Lower leg skin (tissue), 4 donors: ENCODE results near the gene POLR3K. TPM values are rescaled to one million over a fixed set of nuclear protein-coding genes. Genes with fewer than 3 reads are reported as not detected.

Experiments
- DNase-seq, 2 donors: peaks; one replicate each; pipeline ENCODE4 v3.0.0-alpha.2; 2019; ENCODE audit warnings: low spot score in 2 of 2
- H3K4me3 ChIP-seq: fragments of 200-600 bp; sonication (generic); 2 replicates; pipeline ENCODE4 v1.5.1; 2017; ENCODE audit warnings: mild to moderate bottlenecking, low read depth; ENCODE audit not compliant: poor library complexity, severe bottlenecking
- POLR2A ChIP-seq, 2 donors: fragments of 450-650 bp; IDR thresholded peaks; one replicate each; pipeline ENCODE4 v1.6.1; 2016 to 2017; ENCODE audit warnings: antibody characterized with exemption in 2 of 2, mild to moderate bottlenecking in 1 of 2, moderate library complexity in 1 of 2
- whole genome bisulfite sequencing, 2 donors: methylation state at CpG; one replicate each; pipeline ENCODE4 v1.1.5; 2018; 5-methylcytosine and 5-hydroxymethylcytosine counted together
- intact Hi-C: fragments of 100-400 bp; cut with DNase I; formaldehyde crosslinking; loops from one replicate; pipeline ENCODE4 v1.15.0; 2023; ENCODE audit warnings: low total_unique reads
- total RNA-seq, 4 donors: library from RNA; depleted of rRNA; stranded (reverse); fragments of >200 nt; gene quantifications; one replicate each; pipeline ENCODE4 v1.1.0, GENCODE V29; 2016
- TF ChIP-seq, protein P1 (sequence below), 3 donors: fragments of 450-650 bp; IDR thresholded peaks; one replicate each; pipeline ENCODE4 v1.5.1; 2016; ENCODE audit warnings: antibody characterized with exemption in 3 of 3, mild to moderate bottlenecking in 3 of 3, moderate library complexity in 2 of 3

The POLR3K gene
- total RNA-seq, 4 donors from 2014 or later, result 1.1 to 6.0 (median 3.0) TPM

- no peak overlapping the region for H3K4me3 ChIP-seq
- TF ChIP-seq, protein P1, sequence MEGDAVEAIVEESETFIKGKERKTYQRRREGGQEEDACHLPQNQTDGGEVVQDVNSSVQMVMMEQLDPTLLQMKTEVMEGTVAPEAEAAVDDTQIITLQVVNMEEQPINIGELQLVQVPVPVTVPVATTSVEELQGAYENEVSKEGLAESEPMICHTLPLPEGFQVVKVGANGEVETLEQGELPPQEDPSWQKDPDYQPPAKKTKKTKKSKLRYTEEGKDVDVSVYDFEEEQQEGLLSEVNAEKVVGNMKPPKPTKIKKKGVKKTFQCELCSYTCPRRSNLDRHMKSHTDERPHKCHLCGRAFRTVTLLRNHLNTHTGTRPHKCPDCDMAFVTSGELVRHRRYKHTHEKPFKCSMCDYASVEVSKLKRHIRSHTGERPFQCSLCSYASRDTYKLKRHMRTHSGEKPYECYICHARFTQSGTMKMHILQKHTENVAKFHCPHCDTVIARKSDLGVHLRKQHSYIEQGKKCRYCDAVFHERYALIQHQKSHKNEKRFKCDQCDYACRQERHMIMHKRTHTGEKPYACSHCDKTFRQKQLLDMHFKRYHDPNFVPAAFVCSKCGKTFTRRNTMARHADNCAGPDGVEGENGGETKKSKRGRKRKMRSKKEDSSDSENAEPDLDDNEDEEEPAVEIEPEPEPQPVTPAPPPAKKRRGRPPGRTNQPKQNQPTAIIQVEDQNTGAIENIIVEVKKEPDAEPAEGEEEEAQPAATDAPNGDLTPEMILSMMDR (IDR thresholded peaks at IDR 0.05), result no peak
- no peak for TF ChIP-seq POLR2A (IDR thresholded peaks at IDR 0.05)
- 92% methylated on average over 10 to 14 of the region's 16 CpGs for WGBS, 2 donors
- intact Hi-C loops, result no loop called here
- no peak for DNase-seq
These were observed 10.1 kb upstream of the POLR3K start for GRCh38 chr16:63466-63865.

- no peak for TF ChIP-seq POLR2A (IDR thresholded peaks at IDR 0.05)
- TF ChIP-seq, protein P1 (IDR thresholded peaks at IDR 0.05), result no peak
- WGBS, 2 donors, result 95% methylated on average over 21 of the region's 21 CpGs
- intact Hi-C loops, result no loop called here
These were observed 9.6 kb upstream of the POLR3K start for GRCh38 chr16:62968-63391.

DNA sequence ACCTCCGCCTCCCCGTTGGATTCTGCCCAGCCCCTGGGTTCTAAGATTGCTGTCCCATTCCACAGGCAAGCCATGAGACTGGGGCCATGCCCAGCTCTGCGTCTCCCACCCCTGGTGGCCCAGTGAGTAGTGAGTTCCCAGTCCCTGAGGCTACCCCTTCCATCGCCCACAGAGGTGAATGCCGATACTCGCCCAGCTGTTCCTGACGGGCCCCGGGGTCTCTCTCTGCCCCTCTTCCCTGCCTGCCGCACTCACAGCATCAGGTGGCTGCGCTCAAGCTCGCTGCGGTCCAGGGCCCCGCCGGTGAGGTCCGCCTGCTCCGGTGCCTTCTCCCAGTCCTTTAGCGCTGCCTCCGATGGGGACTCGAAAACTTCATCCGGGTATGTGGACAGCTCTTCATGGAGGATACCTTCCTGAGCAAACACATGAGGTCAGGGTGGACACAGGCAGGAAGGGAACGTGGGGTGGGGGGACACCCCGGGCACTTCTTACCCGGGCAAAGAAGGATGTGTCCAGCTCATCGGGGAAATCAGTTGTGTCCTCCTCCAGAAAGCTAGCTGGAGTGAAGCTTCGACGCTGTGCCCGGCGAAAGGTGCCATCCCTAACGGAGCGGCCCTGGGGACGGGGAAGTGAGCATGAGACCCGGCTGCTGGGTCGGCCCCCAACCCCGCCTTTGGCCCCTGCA, 9.0 kb upstream of the POLR3K start:
- no peak for DNase-seq
- H3K4me3 ChIP-seq, result no peak overlapping the region
- intact Hi-C loops, result no loop called here
- WGBS, 2 donors, result 96% methylated on average over 32 to 34 of the region's 34 CpGs
- TF ChIP-seq POLR2A (IDR thresholded peaks at IDR 0.05), result no peak
- TF ChIP-seq, protein P1 (IDR thresholded peaks at IDR 0.05), result no peak

More at GRCh38 chr16:62968-63391, 9.6 kb upstream of the POLR3K start:
- H3K4me3 ChIP-seq, result no peak overlapping the region
- DNase-seq, result no peak

GRCh38 chr16:61879-62281, 8.5 kb upstream of the POLR3K start:
- 91 to 97% methylated on average over 28 to 31 of the region's 32 CpGs for WGBS, 2 donors
- TF ChIP-seq POLR2A (IDR thresholded peaks at IDR 0.05), result no peak
- TF ChIP-seq, protein P1 (IDR thresholded peaks at IDR 0.05), result no peak
- intact Hi-C loops, result no loop called here
- no peak for DNase-seq
- H3K4me3 ChIP-seq, result no peak overlapping the region

DNA sequence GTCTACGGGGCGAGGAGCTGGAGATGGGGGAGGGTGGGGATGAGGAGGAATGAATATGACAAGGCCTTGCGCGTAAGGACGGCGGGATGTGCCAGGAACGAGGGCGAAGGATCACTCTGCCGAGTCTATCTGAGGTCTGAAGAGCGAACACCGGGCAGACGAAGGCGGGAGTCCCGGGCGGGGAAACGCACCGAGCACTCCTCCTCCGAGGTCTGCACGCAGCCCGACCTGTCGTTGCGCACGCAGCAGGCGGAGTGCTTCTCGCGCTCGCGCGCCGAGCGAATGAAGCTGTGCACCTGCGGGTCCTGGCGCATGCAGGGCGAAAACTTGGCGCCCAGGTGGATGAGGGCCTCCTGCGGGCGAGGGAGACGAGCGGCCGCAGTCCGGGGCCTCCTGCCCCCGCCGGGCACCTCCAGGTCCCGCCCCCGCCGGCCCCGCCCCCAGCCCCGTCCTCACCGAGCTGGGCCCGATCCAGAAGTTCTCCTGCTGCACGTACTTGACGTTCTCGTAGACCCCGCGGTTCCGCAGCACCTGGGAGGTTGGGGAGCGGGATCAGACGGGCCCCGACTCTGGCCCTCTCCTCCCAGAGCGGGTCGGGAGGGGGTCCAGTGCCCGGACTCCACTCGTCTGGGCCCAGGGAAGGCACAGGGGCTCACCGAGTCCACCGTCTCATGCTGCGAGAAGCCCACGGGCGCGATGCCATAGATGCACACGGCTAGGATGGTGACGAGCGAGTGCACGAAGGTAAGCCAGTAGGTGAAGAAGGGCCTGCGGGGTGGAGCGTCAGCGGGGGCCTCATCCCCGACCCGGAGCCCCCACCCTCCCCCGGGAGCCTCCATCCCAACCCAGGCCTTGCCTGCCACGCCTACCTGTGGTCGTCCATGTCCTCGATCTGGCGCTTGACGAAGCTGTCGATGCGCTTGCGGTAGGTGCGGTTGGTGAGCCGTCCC, 7.8 kb upstream of the POLR3K start:
- 88 to 89% methylated on average over 81 to 86 of the region's 89 CpGs for WGBS, 2 donors

More for the DNA sequence above, 7.8 kb upstream of the POLR3K start:
- intact Hi-C loops, result no loop called here
- H3K4me3 ChIP-seq, result no peak overlapping the region
- peak in 1 of 2 donors; percentile 85 for DNase-seq
- TF ChIP-seq, protein P1 (IDR thresholded peaks at IDR 0.05), result no peak
- TF ChIP-seq POLR2A (IDR thresholded peaks at IDR 0.05), result no peak
